Fibroblast of villous mesenchyme (primary cell): ENCODE results near the gene GMCL1. TPM values are rescaled to one million over a fixed set of nuclear protein-coding genes. Genes with fewer than 3 reads are reported as not detected.
A peak's percentile ranks its signal among the peaks of the same experiment; 100 is the strongest.
"Not testable (repeated sequence)": the region's sequence is repeated elsewhere in the genome, so short reads cannot be mapped to it uniquely, and the experiment has no call there.

Experiments
- DNase-seq: peaks from one replicate; pipeline ENCODE4 v3.0.0-alpha.2; 2010; ENCODE audit warnings: low read depth
- H3K4me3 ChIP-seq: 2 replicates; pipeline ENCODE4 v1.5.1; 2011; ENCODE audit warnings: low read depth, mild to moderate bottlenecking, low read length
- CTCF ChIP-seq: IDR thresholded peaks from 2 replicates; pipeline ENCODE4 v1.5.1; 2012; ENCODE audit warnings: low read depth, mild to moderate bottlenecking, low read length; ENCODE audit not compliant: insufficient read depth
- total RNA-seq: library from RNA; depleted of rRNA; stranded (reverse); fragments of >200 nt; gene quantifications from 2 replicates; pipeline ENCODE4 v1.2.3, GENCODE V29; 2012

GMCL1 gene
- total RNA-seq, 1 donor: 12.5 TPM

- H3K4me3 ChIP-seq: no peak overlapping the region
- DNase-seq: peak; percentile 48
- TF ChIP-seq CTCF: no peak
These were observed 18.8 kb downstream of the GMCL1 start for GRCh38 chr2:69848186-69848790.

GRCh38 chr2:69858261-69858660, 28.8 kb downstream of the GMCL1 start:
- TF ChIP-seq CTCF: no peak
- H3K4me3 ChIP-seq: no peak overlapping the region
- no peak for DNase-seq

- no peak overlapping the region for H3K4me3 ChIP-seq
- peak; percentile 7 for DNase-seq
- TF ChIP-seq CTCF: no peak
These were observed 33.8 kb downstream of the GMCL1 start for GRCh38 chr2:69863298-69863697.

DNA sequence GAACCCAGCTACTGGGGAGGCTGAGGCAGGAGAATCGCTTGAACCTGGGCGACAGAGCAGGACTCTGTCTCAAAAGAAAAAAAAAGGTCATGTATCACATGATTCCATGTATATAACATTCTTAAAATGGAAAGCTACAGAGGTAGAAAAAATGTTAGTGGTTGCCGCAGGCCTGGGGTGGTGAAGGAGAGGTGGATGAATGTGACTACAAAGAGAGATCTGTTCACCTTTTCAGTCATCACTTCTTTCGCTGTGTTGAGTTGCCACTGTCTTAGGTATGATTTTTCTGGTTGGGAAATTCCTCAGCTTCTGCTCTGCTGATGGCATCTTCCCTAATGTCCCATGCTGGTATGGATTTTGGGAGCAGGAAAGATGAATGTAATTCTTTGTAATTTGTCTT, 59.0 kb downstream of the GMCL1 start:
- DNase-seq: no peak
- H3K4me3 ChIP-seq: no peak overlapping the region
- no peak for TF ChIP-seq CTCF

DNA sequence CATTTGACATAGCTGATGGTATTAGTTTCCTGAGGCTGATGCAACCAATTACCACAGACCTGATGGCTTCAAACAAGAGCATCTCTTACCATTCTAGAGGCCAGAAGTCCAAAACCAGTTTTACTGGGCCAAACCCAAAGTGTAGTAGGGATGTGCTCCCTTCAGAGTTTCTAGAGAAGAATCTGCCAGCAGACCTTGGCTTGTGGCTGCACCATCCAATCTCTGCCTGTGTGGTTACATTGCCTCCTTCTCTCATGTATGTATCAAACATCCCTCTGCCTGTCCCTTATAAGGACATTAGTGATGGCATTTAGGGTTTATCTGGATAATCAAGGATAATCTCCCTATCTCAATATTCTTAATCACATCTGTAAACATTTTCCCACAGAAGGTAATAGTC, 59.8 kb downstream of the GMCL1 start:
- H3K4me3 ChIP-seq: no peak overlapping the region
- no peak for TF ChIP-seq CTCF
- no peak for DNase-seq

- H3K4me3 ChIP-seq: no peak overlapping the region
- no peak for TF ChIP-seq CTCF
- DNase-seq: no peak
These were observed 61.4 kb downstream of the GMCL1 start for GRCh38 chr2:69890881-69891280.

GRCh38 chr2:69892838-69893424, 63.5 kb downstream of the GMCL1 start:
- not testable (repeated sequence) for H3K4me3 ChIP-seq, DNase-seq
